ENCODE results near the gene SERPINA6.

- TF ChIP-seq CTCF (IDR thresholded peaks at IDR 0.05) (no peak), ZFX (IDR thresholded peaks at IDR 0.05; ENCODE audit: borderline replicate concordance) (no peak)
Measured at GRCh38 chr14:94317259-94317658, 5.9 kb downstream of the SERPINA6 start.

All from 22Rv1 (cell line).